ENCODE measurements around the gene PRKN.

DNA sequence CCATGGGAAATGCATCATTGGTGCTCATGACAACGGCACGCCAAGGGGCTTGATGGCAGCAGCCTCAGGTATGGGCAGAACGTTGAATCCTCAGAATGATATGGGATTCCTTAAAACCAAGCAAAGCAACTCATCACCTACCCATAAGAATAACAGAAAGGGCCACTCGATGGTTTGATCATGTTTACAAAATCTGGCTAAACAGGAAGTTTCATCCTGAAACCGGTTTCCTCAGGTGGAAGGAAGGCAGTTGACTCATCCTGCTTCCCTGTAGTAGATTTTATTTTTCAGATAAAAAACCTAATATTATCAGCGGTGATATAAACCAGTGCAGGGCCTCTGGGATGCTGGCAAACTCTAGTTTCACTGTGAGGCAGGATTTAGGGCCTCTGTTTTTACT is 1316.8 kb downstream of the PRKN start:
- TF ChIP-seq EZH2 (IDR thresholded peaks at IDR 0.05; ENCODE audit: borderline replicate concordance, low read length) = no peak
- TF ChIP-seq, protein P1, sequence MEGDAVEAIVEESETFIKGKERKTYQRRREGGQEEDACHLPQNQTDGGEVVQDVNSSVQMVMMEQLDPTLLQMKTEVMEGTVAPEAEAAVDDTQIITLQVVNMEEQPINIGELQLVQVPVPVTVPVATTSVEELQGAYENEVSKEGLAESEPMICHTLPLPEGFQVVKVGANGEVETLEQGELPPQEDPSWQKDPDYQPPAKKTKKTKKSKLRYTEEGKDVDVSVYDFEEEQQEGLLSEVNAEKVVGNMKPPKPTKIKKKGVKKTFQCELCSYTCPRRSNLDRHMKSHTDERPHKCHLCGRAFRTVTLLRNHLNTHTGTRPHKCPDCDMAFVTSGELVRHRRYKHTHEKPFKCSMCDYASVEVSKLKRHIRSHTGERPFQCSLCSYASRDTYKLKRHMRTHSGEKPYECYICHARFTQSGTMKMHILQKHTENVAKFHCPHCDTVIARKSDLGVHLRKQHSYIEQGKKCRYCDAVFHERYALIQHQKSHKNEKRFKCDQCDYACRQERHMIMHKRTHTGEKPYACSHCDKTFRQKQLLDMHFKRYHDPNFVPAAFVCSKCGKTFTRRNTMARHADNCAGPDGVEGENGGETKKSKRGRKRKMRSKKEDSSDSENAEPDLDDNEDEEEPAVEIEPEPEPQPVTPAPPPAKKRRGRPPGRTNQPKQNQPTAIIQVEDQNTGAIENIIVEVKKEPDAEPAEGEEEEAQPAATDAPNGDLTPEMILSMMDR (IDR thresholded peaks at IDR 0.05; ENCODE audit: low read length) = no peak

Data from OCI-LY1 (cell line).